Motor neuron (in vitro differentiated cells): ENCODE measurements around the gene PTPRB. TPM values are rescaled to one million over a fixed set of nuclear protein-coding genes. Genes with fewer than 3 reads are reported as not detected.

Source experiments
- ATAC-seq, 8 experiments: fragments of 200-7000 bp; cut with Tn5 transposase; replicated peaks in 6 of 8; 2 replicates each; pipeline ENCODE4 v1.8.0; 2021; ENCODE audit warnings: mild to moderate bottlenecking in 8 of 8, moderate library complexity in 8 of 8
- H3K27ac ChIP-seq, 2 donors: fragments of 250-450 bp; sonication (Bioruptor Pico); 2 replicates each; pipeline ENCODE4 v1.9.0; 2021; ENCODE audit warnings: antibody characterized with exemption in 2 of 2, mild to moderate bottlenecking in 2 of 2, moderate library complexity in 1 of 2
- H3K4me1 ChIP-seq, 2 donors: fragments of 250-450 bp; sonication (Bioruptor Pico); replicated peaks in 1 of 2; 2 replicates each; pipeline ENCODE4 v1.6.1; 2021; ENCODE audit warnings: antibody characterized with exemption in 2 of 2, mild to moderate bottlenecking in 2 of 2, moderate library complexity in 1 of 2
- H3K4me3 ChIP-seq, 5 donors: fragments of 250-450 bp; sonication (Bioruptor Pico); 2 replicates each; pipeline ENCODE4 v1.9.0; 2021; ENCODE audit warnings: antibody characterized with exemption in 5 of 5, mild to moderate bottlenecking in 5 of 5, moderate library complexity in 4 of 5
- WGBS, 10 experiments: fragments of 450-650 bp; shearing (Covaris generic); methylation state at CpG; one replicate each; pipeline ENCODE4 v1.0.0; 2022; 5-methylcytosine and 5-hydroxymethylcytosine counted together
- in situ Hi-C, 9 experiments: fragments of 400-800 bp; cut with MboI; loops; one replicate each; pipeline ENCODE4 v1.15.0; 2021; ENCODE audit warnings: low sequenced_read_pairs in 9 of 9, low pct_unique_long_range_greater_than_20kb in 2 of 9; ENCODE audit not compliant: unreplicated experiment in 9 of 9
- total RNA-seq, 8 experiments: library from RNA; unstranded; fragments of 300-600 nt; gene quantifications; 2 replicates each; pipeline versions ENCODE4 v1.2.3 to v1.2.4, GENCODE V29; 2022

Gene PTPRB
- total RNA-seq, 8 experiments from 2014 or later, result 0.03 to 1.0 (median 0.43) TPM; not detected in 1

DNA sequence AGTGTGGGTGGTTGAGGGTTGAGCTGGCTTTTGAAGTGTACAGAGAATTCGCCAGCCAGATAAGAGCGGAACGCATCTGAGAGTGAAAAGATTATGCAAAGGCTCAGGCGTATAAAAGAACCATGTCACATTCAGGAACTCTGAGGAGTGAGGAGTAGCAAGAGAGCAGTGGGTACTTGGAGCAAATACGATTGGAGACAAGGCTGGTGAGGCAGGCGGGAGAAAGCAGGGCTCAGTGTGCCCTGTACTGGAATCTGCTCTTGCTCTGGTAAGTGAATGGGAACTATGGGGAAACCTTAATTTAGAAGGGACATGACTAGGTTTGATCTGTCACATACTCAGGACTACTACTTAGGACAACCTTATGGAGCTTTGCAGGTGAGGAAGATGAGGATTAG, 87.0 kb downstream of the PTPRB start:
- Histone ChIP-seq H3K4me3 (no peak overlapping the region), H3K27ac (no peak overlapping the region), H3K4me1 (peaks cover 0 to 3% of the 10 kb centered on the region in 2 donors)
- no peak for ATAC-seq
- 73 to 98% (median 85%) methylated on average over 1 to 5 of the region's 6 CpGs; no CpG with 5 or more reads in 2 of the 10 experiments for WGBS, 10 experiments
- in situ Hi-C loops, result loop anchor here in 2 of 9 experiments (25.0 kb wide), 2 partner anchors 163 to 663 kb away; no protein-coding TSS in a partner anchor

DNA sequence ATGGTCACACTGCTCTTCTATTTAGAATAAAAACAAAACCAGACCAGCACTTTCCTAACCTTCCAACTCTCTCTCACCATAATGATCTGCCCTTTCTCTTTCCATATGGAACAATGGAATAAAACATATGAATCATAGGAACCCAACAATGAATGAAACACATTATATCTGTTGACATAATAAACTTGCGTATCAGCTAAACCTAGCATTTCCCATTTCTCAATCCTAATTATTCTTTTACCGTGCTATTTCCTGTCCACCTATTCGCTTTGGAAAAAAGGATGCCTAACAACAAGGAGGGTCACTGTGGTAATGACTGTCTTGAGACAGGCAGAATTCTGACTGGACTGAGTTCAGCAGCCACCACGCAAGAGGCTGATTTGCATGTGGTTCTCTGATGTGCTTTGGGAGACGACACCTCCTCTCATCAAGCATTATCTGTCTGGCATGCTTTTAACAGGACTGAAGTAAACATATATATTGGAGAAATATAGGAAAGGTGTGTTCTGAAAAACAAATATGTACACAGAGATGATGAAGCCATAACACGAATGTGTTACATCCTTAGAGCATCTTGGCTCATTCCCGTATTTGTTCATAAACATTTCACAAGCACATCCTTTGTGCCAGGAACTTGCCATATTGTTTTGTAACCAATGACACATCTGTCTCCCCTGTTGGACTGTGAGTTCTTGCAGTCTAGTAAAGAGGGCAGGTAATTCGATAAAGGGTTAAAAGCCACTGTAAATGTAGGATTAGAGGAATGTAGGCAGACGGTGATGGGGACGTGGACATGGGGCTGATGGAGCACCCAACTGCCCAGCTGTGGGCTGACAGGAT, 87.7 kb downstream of the PTPRB start:
- no peak overlapping the region for H3K27ac ChIP-seq
- 51 to 97% (median 82%) methylated on average over 2 to 10 of the region's 10 CpGs for WGBS, 10 experiments
- peaks cover 0 to under 1% of the 10 kb centered on the region in 2 donors for H3K4me1 ChIP-seq
- in situ Hi-C loops, result loop anchor here in 2 of 9 experiments (25.0 kb wide), 2 partner anchors 162 to 662 kb away; no protein-coding TSS in a partner anchor
- H3K4me3 ChIP-seq, result no peak overlapping the region
- ATAC-seq, result no peak

DNA sequence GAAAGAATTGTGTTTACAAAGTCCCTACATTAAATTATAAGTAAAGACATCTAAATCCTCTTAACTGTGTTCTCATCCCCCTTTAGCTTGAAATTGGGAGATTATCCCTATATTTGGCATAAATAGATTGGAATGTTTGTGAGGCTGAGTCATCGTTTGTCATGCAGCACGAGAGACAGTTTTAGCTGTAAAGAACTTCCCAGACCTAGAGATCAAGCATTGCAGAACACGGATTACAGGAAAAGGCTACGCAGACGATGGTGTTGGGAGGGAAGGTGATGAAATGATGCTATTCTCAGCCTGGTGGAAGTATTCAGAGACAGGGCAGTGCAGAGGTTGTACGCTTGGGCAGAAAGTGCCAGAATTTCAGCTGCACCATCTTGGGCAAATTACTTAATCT, 93.8 kb downstream of the PTPRB start:
- no peak overlapping the region for H3K4me3 ChIP-seq
- no peak overlapping the region for H3K27ac ChIP-seq
- WGBS, 10 experiments, result 0 to 86% (median 2%) methylated on average over 1 to 6 of the region's 6 CpGs; no CpG with 5 or more reads in 4 of the 10 experiments
- H3K4me1 ChIP-seq, result no peaks in the 10 kb centered on the region
- ATAC-seq, result peak in 5 of 8 experiments; percentile 40 to 100 (median 87)
- in situ Hi-C loops, result no loop called here

DNA sequence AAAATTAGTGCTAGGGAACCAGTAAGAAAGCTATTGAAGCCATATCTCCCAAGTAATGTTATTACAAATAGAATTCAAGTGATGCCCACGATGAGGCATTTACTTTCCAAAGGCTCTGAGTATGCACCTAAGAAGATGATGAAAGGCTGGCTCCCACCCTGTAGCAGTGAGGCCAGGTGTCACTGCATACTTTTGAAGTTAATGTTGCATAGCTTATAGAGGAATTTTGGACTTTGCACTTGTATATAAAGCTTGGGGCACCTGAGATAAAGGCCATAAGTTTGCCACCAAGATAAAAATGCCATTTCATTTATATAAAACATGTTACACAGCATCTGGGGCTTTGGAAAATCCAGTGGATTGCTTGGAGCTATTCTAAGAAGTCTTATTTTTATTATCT, 96.2 kb downstream of the PTPRB start:
- H3K27ac ChIP-seq, result no peak overlapping the region
- no peak overlapping the region for H3K4me3 ChIP-seq
- WGBS, 10 experiments, result 0 to 100% (median 83%) methylated on average over 1 of the region's 1 CpG; no CpG with 5 or more reads in 5 of the 10 experiments
- no peak for ATAC-seq
- H3K4me1 ChIP-seq, result no peaks in the 10 kb centered on the region
- in situ Hi-C loops, result no loop called here

DNA sequence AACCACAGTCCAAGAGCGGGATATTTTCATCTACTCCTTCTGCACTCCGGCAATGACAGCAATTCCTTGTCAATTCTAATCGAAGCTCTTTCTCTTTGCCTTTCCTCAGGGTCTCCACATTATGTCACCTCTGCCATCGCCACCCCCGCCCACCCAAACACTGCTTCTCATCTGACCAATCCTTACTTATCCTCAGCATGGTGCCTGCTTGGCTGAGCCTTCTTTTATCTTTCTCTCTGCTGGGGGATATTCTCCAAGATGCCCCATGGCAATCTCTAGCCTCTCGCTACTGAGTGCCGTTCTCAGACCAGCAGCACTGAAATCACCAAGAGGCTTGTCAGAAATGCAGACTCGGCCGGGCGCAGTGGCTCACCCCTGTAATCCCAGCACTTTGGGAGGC, 100.6 kb downstream of the PTPRB start:
- ATAC-seq, result no peak
- H3K4me3 ChIP-seq, result no peak overlapping the region
- in situ Hi-C loops, result no loop called here
- 29 to 100% (median 83%) methylated on average over 1 to 7 of the region's 10 CpGs; no CpG with 5 or more reads in 1 of the 10 experiments for WGBS, 10 experiments
- H3K27ac ChIP-seq, result no peak overlapping the region
- no peaks in the 10 kb centered on the region for H3K4me1 ChIP-seq

DNA sequence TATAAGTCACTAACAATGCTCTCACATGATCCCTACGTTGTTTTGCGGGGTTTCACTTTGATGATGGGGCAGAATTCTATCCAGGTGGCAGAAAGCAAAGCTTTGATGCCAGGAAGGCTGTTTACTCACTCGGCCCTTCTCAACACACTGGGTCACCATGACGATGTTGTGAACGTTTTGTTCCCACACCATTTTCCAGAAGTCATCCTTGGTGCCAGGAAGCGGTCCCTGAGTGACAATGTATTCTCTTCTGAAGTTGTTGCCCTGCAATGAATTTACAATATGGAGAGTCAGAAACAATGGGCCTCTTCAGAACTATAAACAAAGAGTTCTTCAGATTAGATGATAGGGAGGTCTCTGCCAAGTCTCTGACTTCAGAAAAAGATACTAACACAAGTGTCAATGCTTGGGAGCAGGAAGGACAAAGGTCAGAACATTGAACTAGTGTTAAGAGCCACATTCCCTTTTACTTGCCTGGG, 101.3 kb downstream of the PTPRB start:
- Histone ChIP-seq H3K27ac (no peak overlapping the region), H3K4me3 (no peak overlapping the region), H3K4me1 (no peaks in the 10 kb centered on the region)
- peak in 3 of 8 experiments; percentile 19 to 90 (median 45) for ATAC-seq
- WGBS, 10 experiments, result 40 to 89% (median 73%) methylated on average over 1 to 5 of the region's 6 CpGs; no CpG with 5 or more reads in 4 of the 10 experiments
- in situ Hi-C loops, result no loop called here

DNA sequence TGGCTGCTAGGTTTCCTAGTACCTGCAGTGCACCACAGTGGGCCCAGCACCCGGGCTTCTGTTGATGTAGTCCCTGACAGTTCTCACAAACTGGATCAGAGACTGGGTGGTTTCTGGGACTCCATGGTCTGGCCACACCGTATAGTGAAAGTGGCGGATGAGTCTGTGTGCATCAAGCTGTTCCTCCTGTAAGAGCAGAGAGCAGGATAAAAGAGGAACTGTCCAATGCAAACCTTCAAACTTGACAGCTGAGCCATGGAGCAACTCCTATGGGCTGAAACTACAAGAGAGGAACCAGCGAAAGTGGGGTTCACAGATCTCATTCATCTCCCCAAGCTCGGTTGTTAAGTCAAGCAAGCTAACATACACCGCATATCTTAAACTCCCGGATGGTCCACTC, 102.8 kb downstream of the PTPRB start:
- in situ Hi-C loops, result no loop called here
- Histone ChIP-seq H3K27ac (no peak overlapping the region), H3K4me3 (no peak overlapping the region), H3K4me1 (no peaks in the 10 kb centered on the region)
- 48 to 100% (median 78%) methylated on average over 2 to 5 of the region's 7 CpGs; no CpG with 5 or more reads in 2 of the 10 experiments for WGBS, 10 experiments
- no peak for ATAC-seq

DNA sequence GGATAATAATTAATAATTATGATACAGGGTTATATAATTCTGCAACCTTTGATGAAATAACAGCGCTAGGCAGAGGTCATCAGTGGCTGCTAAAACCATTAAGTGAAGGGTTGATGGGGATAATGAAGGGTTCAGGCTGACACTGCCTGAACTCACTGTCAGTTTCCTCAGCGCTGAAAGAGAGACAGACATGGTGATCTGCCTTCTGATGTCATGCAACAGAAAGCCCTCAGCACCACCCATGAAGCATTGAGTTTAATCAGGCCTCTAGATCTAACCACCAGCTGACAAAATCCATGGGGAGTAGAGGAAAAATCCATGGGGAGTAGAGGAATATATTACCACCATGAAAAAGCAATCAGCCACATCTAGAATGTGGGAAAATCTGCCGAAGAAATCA, 107.6 kb downstream of the PTPRB start:
- ATAC-seq, result no peak
- Histone ChIP-seq H3K4me1 (no peaks in the 10 kb centered on the region), H3K27ac (no peak overlapping the region), H3K4me3 (no peak overlapping the region)
- 70 to 100% (median 93%) methylated on average over 1 to 3 of the region's 3 CpGs; no CpG with 5 or more reads in 2 of the 10 experiments for WGBS, 10 experiments
- in situ Hi-C loops, result no loop called here

DNA sequence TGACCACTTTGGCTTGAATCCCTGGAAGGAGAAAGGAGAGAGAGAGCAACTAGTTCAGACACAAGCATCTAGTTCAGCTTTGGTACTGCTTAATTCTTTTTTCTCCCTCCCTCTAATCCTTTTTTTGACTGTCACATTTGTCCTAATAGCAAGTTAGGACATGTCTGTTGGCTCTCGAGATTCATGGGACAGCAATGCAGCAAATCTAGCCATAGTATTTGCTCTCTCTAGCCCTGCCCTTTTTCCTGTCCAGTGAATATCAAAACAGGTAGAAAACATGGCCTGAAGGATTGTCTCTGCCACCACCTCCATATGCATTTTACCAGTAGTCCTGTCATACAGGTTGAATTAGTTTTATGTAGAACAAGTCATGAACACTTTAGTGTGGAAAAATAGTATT, 116.4 kb downstream of the PTPRB start:
- H3K4me1 ChIP-seq, result no peaks in the 10 kb centered on the region
- in situ Hi-C loops, result no loop called here
- H3K4me3 ChIP-seq, result no peak overlapping the region
- WGBS, 10 experiments, result 0 to 100% (median 40%) methylated on average over 1 of the region's 1 CpG; no CpG with 5 or more reads in 3 of the 10 experiments
- H3K27ac ChIP-seq, result no peak overlapping the region
- peak in 2 of 8 experiments; percentile 45 to 47 for ATAC-seq

DNA sequence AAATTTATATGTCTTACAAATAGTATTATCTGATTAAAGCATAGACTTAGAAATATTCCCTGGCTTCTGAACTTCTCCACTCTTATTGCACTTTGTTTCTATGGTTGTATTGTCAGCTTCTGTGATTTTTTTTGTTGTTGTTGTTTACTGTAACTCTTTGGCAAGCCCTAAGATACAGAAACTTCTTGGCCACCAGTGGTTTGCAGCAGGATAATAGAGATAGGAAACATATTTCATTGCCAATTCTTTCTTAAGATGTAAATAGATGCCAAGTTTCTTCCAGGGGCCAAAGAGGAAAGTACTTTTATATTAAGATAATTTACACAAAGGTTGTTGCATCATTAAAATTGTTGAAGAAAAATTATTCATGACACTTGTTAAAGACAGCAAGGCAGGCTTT, 123.8 kb downstream of the PTPRB start:
- no peak for ATAC-seq
- H3K4me1 ChIP-seq, result no peaks in the 10 kb centered on the region
- in situ Hi-C loops, result no loop called here
- no peak overlapping the region for H3K27ac ChIP-seq
- no peak overlapping the region for H3K4me3 ChIP-seq

DNA sequence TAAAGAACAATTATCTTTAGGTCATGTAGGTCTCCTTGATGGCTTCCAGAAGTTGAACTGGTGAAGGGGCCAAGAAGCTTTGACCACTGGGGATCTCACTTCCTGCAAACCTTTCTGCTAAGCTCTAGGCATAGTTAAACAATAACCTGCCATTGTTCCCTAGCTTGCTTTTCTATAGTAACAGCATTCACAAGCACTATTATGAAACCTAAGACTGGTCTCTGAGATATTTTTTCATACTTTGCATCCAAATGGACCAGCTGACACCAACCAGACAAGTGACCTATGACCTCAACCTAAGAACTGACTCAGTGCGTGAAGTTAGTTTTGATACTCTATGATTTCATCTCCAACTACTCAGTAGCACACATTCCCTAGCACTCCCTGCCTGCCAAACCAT, 129.1 kb downstream of the PTPRB start:
- in situ Hi-C loops, result no loop called here
- ATAC-seq, result no peak
- no peaks in the 10 kb centered on the region for H3K4me1 ChIP-seq
- WGBS, 10 experiments, result 80 to 100% (median 100%) methylated on average over 1 of the region's 1 CpG; no CpG with 5 or more reads in 3 of the 10 experiments
- H3K27ac ChIP-seq, result no peak overlapping the region
- H3K4me3 ChIP-seq, result no peak overlapping the region

DNA sequence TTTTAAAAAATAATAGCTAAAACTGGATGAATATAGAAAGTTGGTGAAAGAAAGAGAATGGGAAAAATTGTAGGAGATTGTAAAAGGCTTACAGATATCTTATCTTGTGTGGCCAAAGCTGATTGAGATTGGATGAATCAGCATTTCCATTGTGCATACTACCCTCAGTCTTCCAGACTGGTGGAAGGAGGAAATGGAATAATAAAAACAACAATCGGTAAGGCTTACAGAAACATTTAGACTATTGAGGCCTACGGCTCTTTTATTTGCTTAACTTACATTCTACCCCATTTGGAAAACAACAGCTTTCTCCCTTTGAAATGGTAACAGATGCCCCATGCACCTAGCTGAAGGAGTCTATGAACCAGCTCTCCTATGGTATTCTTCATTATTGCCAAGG, 129.8 kb downstream of the PTPRB start:
- Histone ChIP-seq H3K27ac (no peak overlapping the region), H3K4me3 (no peak overlapping the region), H3K4me1 (no peaks in the 10 kb centered on the region)
- WGBS, 10 experiments, result 0 to 52% (median 30%) methylated on average over 1 to 2 of the region's 2 CpGs
- no peak for ATAC-seq
- in situ Hi-C loops, result no loop called here

DNA sequence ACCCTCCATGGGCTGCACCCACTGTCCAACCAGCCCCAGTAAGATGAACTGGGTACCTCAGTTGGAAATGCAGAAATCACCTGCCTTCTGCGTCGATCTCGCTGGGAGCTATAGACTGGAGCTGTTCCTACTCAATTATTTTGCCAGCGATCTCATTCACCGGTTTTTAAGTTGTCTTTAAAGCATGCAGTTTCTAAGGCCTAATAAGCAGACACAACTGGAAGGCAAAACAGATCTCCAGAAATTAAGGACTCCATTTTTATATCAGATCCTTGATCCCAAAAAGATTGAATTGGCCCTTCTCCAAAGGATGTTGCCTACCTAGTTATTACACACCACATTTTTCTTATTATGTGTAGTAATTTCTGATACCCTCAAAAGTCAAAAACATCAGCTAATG, 139.7 kb downstream of the PTPRB start:
- no peak for ATAC-seq
- no peaks in the 10 kb centered on the region for H3K4me1 ChIP-seq
- no peak overlapping the region for H3K4me3 ChIP-seq
- no peak overlapping the region for H3K27ac ChIP-seq
- WGBS, 10 experiments, result 40 to 90% (median 68%) methylated on average over 1 to 5 of the region's 5 CpGs; no CpG with 5 or more reads in 2 of the 10 experiments
- in situ Hi-C loops, result no loop called here
